Smooth muscle cell (in vitro differentiated cells): ENCODE measurements around the gene EIF5A2. TPM values are rescaled to one million over a fixed set of nuclear protein-coding genes. Genes with fewer than 3 reads are reported as not detected.
"Not testable (repeated sequence)": the region's sequence is repeated elsewhere in the genome, so short reads cannot be mapped to it uniquely, and the experiment has no call there.

ENCODE experiments used
- DNase-seq: peaks from one replicate; lab custom pipeline; 2025; ENCODE audit not compliant: unreplicated experiment; lab: John Stamatoyannopoulos, UW
- H2AFZ ChIP-seq: fragments of 200-600 bp; sonication (generic); 2 replicates; pipeline ENCODE4 v1.6.0; 2016; ENCODE audit warnings: antibody characterized with exemption, low read depth, mild to moderate bottlenecking
- H3F3A ChIP-seq: fragments of 200-600 bp; sonication (generic); 2 replicates; pipeline ENCODE4 v1.6.0; 2017; ENCODE audit warnings: antibody characterized with exemption, low read depth
- H3K27ac ChIP-seq: fragments of 200-600 bp; sonication (generic); 2 replicates; pipeline ENCODE4 v1.5.1; 2016; ENCODE audit warnings: low read depth, mild to moderate bottlenecking
- H3K27me3 ChIP-seq: fragments of 200-600 bp; sonication (generic); 2 replicates; pipeline ENCODE4 v1.6.1; 2016; ENCODE audit warnings: low read depth, mild to moderate bottlenecking
- H3K36me3 ChIP-seq: fragments of 200-600 bp; sonication (generic); 2 replicates; pipeline ENCODE4 v1.5.1; 2016; ENCODE audit warnings: low read depth
- H3K4me1 ChIP-seq: fragments of 200-600 bp; sonication (generic); 2 replicates; pipeline ENCODE4 v1.5.1; 2016; ENCODE audit warnings: low read depth
- H3K4me2 ChIP-seq: fragments of 200-600 bp; sonication (generic); 2 replicates; pipeline ENCODE4 v1.6.0; 2016; ENCODE audit warnings: mild to moderate bottlenecking
- H3K4me3 ChIP-seq: fragments of 200-600 bp; sonication (generic); 2 replicates; pipeline ENCODE4 v1.5.1; 2016; ENCODE audit warnings: mild to moderate bottlenecking
- H3K79me2 ChIP-seq: fragments of 200-600 bp; sonication (generic); 2 replicates; pipeline ENCODE4 v1.6.0; 2016; ENCODE audit warnings: low read depth, mild to moderate bottlenecking
- H3K9ac ChIP-seq: fragments of 200-600 bp; sonication (generic); 2 replicates; pipeline ENCODE4 v1.6.0; 2016; ENCODE audit warnings: low read depth
- H3K9me3 ChIP-seq: fragments of 200-600 bp; sonication (generic); replicated peaks from 2 replicates; pipeline ENCODE4 v1.5.1; 2016; ENCODE audit warnings: low read depth
- H4K20me1 ChIP-seq: fragments of 200-600 bp; sonication (generic); 2 replicates; pipeline ENCODE4 v1.6.0; 2016; ENCODE audit warnings: low read depth
- WGBS: methylation state at CpG from one replicate; pipeline ENCODE4 v1.1.7; 2016; ENCODE audit warnings: low lambda C conversion rate; 5-methylcytosine and 5-hydroxymethylcytosine counted together
- polyA plus RNA-seq: library from polyadenylated mRNA; unstranded; fragments of >200 nt; fragmentation: Nextera tagmentation; extraction: Ambion mirVana; gene quantifications from 2 replicates; pipeline ENCODE4 v1.2.1, GENCODE V29; 2016
- total RNA-seq: library from RNA; depleted of rRNA; stranded (reverse); fragments of >200 nt; gene quantifications from 2 replicates; pipeline ENCODE4 v1.2.3, GENCODE V29; 2014
- TF ChIP-seq, protein P1 (sequence below): fragments of 200-600 bp; sonication (generic); IDR thresholded peaks from 2 replicates; pipeline ENCODE4 v1.5.1; 2017; ENCODE audit warnings: borderline replicate concordance, mild to moderate bottlenecking, antibody characterized with exemption; ENCODE audit not compliant: insufficient read depth, poor library complexity, severe bottlenecking

EIF5A2 gene
- total and polyA plus RNA-seq, 2 experiments from 2014 or later, result 5.8 to 6.8 TPM

DNA sequence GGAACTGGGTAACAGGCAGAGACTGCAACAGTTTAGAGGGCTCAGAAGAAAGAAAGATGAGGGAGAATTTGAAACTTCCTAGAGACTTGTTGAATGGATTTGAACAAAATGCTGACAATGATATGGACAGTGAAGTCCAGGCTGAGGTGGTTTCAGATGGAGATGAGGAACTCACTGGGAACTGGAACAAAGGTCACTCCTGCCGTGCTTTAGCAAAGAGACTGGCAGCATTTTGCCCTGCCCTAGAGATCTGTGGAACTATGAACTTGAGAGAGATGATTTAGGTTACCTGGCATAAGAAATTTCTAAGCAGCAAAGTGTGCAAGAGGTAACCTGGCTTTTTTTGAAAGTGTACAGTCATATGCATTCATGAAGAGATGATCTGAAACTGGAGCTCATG, 11.7 kb downstream of the EIF5A2 start:
- H3K27me3 ChIP-seq, result no peaks in the 10 kb centered on the region
- WGBS, result 92% methylated on average over 1 of the region's 1 CpG
- TF ChIP-seq, protein P1, sequence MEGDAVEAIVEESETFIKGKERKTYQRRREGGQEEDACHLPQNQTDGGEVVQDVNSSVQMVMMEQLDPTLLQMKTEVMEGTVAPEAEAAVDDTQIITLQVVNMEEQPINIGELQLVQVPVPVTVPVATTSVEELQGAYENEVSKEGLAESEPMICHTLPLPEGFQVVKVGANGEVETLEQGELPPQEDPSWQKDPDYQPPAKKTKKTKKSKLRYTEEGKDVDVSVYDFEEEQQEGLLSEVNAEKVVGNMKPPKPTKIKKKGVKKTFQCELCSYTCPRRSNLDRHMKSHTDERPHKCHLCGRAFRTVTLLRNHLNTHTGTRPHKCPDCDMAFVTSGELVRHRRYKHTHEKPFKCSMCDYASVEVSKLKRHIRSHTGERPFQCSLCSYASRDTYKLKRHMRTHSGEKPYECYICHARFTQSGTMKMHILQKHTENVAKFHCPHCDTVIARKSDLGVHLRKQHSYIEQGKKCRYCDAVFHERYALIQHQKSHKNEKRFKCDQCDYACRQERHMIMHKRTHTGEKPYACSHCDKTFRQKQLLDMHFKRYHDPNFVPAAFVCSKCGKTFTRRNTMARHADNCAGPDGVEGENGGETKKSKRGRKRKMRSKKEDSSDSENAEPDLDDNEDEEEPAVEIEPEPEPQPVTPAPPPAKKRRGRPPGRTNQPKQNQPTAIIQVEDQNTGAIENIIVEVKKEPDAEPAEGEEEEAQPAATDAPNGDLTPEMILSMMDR, result no peak

DNA sequence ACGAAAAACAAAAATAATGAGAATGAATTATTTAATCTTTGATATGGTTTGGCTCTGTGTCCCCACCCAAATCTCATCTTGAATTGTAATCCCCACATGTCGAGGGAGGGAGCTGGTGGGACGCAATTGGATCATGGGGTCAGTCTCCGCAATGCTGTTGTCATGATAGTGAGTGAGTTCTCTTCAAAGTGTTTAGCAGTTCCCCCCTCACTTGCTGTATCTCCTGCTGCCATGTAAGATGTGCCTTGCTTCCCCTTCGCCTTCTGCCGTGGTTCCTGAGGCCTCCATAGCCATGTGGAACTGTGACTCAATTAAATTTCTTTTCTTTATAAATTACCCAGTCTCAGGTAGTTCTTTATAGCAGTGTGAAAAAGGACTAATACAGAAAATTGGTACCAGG, 12.1 kb downstream of the EIF5A2 start:
- not testable (repeated sequence) for H3K9ac ChIP-seq, H3K4me2 ChIP-seq, H3K79me2 ChIP-seq, H3K36me3 ChIP-seq, H3F3A ChIP-seq, H3K4me1 ChIP-seq, H3K27me3 ChIP-seq, DNase-seq, H3K4me3 ChIP-seq, H3K9me3 ChIP-seq, H4K20me1 ChIP-seq, H3K27ac ChIP-seq, H2AFZ ChIP-seq
- WGBS, result 97% methylated on average over 6 of the region's 6 CpGs

More for the DNA sequence above, 11.7 kb downstream of the EIF5A2 start:
- H3K4me3 ChIP-seq, result no peak overlapping the region
- H3K4me1 ChIP-seq, result no peaks in the 10 kb centered on the region
- H3K27ac ChIP-seq, result no peak overlapping the region
- H4K20me1 ChIP-seq, result no peaks in the 10 kb centered on the region
- H3K36me3 ChIP-seq, result no peaks in the 10 kb centered on the region
- no peak overlapping the region for H3K9ac ChIP-seq
- H3K4me2 ChIP-seq, result no peak overlapping the region
- no peak overlapping the region for H2AFZ ChIP-seq
- H3K79me2 ChIP-seq, result no peaks in the 10 kb centered on the region
- H3F3A ChIP-seq, result no peaks in the 10 kb centered on the region
- DNase-seq, result no peak
- H3K9me3 ChIP-seq, result no peaks in the 10 kb centered on the region

DNA sequence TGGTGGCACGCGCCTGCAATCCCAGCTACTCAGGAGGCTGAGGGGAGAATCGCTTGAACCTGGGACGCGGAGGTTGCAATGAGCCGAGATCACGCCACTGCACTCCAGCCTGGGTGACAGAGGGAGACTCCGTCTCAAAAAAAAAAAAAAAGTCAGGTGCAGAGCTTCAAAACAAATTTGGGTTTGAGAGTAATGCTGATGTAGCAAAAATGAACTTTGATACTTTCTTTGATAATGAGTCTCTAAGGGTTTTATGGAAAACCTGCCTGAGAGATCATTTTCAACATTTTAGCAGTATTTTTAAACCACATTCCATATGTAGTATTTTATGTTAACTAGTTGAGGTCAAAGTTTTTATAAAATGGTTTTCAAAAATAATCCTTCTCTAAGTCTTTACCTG, 14.5 kb downstream of the EIF5A2 start:
- WGBS, result 98% methylated on average over 8 of the region's 8 CpGs
- H3K9ac ChIP-seq, result no peak overlapping the region
- H3K36me3 ChIP-seq, result no peaks in the 10 kb centered on the region
- H3K4me1 ChIP-seq, result no peaks in the 10 kb centered on the region
- no peak overlapping the region for H3K4me3 ChIP-seq
- H3K27ac ChIP-seq, result no peak overlapping the region
- H3K27me3 ChIP-seq, result no peaks in the 10 kb centered on the region
- H2AFZ ChIP-seq, result no peak overlapping the region
- H4K20me1 ChIP-seq, result no peaks in the 10 kb centered on the region
- no peak overlapping the region for H3K4me2 ChIP-seq
- H3F3A ChIP-seq, result no peaks in the 10 kb centered on the region
- TF ChIP-seq, protein P1, result no peak
- H3K79me2 ChIP-seq, result no peaks in the 10 kb centered on the region
- no peak for DNase-seq
- H3K9me3 ChIP-seq, result no peaks in the 10 kb centered on the region

DNA sequence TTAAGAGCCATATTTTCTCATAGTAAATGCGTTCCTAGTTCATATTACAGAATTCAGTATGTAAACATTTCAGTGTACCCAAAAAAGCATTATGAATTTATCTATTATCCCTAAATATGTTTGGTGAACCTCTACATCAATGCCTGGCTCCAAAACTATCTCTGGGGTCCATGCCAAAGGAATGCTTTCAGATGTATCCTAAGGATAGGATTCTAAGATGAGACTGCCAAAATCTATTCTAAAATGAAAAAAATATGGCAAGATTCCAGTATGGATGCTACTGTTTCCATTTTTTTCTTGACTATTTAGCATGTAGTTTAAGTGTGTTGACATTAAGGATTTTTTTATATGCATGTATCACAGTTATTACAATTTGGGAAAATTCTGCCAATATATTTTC, 18.8 kb downstream of the EIF5A2 start:
- Histone ChIP-seq H3K27me3 (no peaks in the 10 kb centered on the region), H3K27ac (no peak overlapping the region), H4K20me1 (no peaks in the 10 kb centered on the region), H3K9me3 (no peaks in the 10 kb centered on the region), H3K4me3 (no peak overlapping the region), H3K9ac (no peak overlapping the region), H3K79me2 (no peaks in the 10 kb centered on the region), H2AFZ (no peak overlapping the region), H3K36me3 (no peaks in the 10 kb centered on the region), H3K4me2 (no peak overlapping the region), H3F3A (no peaks in the 10 kb centered on the region), H3K4me1 (no peaks in the 10 kb centered on the region)
- TF ChIP-seq, protein P1, result no peak
- 86% methylated on average over 1 of the region's 1 CpG for WGBS
- DNase-seq, result no peak
